Measurements from ENCODE around the gene FALEC.

The FALEC gene

GRCh38 chr1:150511551-150511950 lies 4.0 kb upstream of the FALEC start:
- no peak overlapping the region for H3K27ac ChIP-seq
- TF ChIP-seq, protein P1, sequence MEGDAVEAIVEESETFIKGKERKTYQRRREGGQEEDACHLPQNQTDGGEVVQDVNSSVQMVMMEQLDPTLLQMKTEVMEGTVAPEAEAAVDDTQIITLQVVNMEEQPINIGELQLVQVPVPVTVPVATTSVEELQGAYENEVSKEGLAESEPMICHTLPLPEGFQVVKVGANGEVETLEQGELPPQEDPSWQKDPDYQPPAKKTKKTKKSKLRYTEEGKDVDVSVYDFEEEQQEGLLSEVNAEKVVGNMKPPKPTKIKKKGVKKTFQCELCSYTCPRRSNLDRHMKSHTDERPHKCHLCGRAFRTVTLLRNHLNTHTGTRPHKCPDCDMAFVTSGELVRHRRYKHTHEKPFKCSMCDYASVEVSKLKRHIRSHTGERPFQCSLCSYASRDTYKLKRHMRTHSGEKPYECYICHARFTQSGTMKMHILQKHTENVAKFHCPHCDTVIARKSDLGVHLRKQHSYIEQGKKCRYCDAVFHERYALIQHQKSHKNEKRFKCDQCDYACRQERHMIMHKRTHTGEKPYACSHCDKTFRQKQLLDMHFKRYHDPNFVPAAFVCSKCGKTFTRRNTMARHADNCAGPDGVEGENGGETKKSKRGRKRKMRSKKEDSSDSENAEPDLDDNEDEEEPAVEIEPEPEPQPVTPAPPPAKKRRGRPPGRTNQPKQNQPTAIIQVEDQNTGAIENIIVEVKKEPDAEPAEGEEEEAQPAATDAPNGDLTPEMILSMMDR (IDR thresholded peaks at IDR 0.05) = no peak
- TF ChIP-seq ZFX (IDR thresholded peaks at IDR 0.05; ENCODE audit: borderline replicate concordance) = no peak

GRCh38 chr1:150511985-150512660 lies 3.4 kb upstream of the FALEC start:
- no peak overlapping the region for H3K27ac ChIP-seq
- no peak for TF ChIP-seq ZFX (IDR thresholded peaks at IDR 0.05; ENCODE audit: borderline replicate concordance)
- TF ChIP-seq, protein P1 (IDR thresholded peaks at IDR 0.05) = no peak

DNA sequence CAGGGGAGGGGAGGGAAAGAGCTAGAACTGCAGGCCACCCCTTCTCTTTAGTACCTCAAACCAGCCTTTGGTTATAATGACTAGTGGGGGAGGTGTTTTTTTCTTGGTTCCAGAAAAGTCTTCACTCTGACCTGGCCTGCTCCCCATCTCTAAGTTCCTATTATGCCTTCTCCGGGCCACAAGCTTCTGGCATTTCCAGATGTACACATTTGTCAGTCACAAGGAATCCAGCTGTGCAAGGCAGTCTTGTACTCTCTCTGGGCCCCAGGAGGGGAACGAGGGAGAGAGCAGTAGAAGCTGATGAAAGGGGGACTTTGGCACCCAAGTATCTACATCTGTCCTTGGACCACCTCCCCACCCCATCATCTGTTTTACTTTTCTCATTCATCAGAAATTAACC lies 2.7 kb upstream of the FALEC start:
- H3K27ac ChIP-seq = no peak overlapping the region
- no peak for TF ChIP-seq ZFX (IDR thresholded peaks at IDR 0.05; ENCODE audit: borderline replicate concordance)
- TF ChIP-seq, protein P1 (IDR thresholded peaks at IDR 0.05) = no peak

DNA sequence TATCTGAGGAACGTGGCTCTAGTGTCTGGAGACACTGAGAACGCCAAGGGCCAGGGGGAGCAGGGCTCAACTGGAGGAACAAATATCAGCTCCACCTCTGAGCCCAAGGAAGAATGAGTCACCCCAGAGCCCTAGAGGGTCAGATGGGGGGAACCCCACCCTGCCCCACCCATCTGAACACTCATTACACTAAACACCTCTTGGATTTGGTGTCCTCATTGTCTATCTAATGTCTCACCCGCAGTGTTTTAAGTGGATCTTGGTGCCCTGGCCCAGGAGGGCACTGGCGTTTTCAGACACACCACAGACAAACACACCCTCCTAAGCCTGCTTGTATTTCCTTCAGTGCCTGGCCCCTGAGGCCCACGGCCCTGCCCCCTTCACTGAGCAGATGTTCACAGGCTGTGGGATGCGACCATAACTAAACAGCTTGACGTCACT lies 2.2 kb upstream of the FALEC start:
- no peak for TF ChIP-seq ZFX (IDR thresholded peaks at IDR 0.05; ENCODE audit: borderline replicate concordance)
- TF ChIP-seq, protein P1 (IDR thresholded peaks at IDR 0.05) = no peak
- no peak overlapping the region for H3K27ac ChIP-seq

- H3K27ac ChIP-seq = peak overlapping the region; percentile 95
- TF ChIP-seq ZFX (IDR thresholded peaks at IDR 0.05; ENCODE audit: borderline replicate concordance) = no peak
- TF ChIP-seq, protein P1 (IDR thresholded peaks at IDR 0.05) = no peak
Measured at GRCh38 chr1:150514260-150514659, 1.3 kb upstream of the FALEC start.

DNA sequence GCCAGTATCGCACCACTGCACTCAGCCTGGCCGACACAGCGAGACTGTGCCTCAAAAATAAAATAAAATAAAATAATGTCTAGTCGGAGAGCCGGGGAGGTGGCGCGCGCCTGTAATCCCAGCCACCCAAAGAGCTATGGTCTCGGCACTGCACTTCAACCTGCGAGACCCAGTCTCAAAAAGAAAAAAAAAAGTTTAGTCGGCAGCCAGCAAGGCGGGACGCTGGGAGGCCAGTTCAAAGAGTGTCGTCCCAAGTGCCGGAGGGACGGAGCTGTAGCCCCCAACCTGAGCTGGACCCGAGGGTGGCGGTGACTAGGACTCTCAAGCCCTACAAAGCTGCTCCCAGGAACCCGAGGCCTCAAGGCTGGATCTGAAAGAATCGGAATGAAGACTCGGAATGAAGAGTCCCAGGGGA lies 632 bp upstream of the FALEC start:
- peak overlapping the region; percentile 95 for H3K27ac ChIP-seq

DNA sequence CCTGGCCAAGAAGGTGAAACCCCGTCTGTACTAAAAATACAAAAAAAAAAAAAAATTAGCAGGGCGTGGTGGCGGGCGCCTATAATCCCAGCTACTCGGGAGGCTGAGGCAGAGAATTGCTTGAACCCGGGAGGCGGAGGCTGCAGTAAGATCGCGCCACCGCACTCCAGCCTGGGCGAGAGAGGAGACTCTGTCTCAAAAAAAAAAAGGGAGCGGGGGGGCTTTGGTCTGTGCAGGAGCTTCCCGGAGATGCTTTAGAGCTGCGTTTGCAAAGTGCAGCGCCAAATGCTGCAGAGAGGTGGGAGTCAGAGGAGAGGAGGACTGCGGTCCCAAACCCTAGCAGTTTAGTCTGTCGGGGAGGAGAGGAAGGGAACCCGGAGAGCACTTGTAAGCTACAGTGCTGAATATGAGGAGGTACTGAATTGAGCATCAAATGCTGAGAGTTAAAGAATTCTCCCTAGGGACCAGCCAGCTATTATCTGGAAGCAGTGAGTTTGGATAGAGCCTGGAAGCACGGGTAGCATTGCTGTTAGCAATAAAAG lies 569 bp downstream of the FALEC start:
- no peak for TF ChIP-seq ZFX (IDR thresholded peaks at IDR 0.05; ENCODE audit: borderline replicate concordance)
- TF ChIP-seq, protein P1 (IDR thresholded peaks at IDR 0.05) = peak; percentile 21; the same call in 1 of the 2 replicates
- H3K27ac ChIP-seq = peak overlapping the region; percentile 95

More for the DNA sequence above, 632 bp upstream of the FALEC start:
- TF ChIP-seq, protein P1 (IDR thresholded peaks at IDR 0.05) = no peak
- TF ChIP-seq ZFX (IDR thresholded peaks at IDR 0.05; ENCODE audit: borderline replicate concordance) = no peak

Measured in 22Rv1 (cell line).